HepG2 (cell line): Measurements from ENCODE around the gene GPX7. TPM values are rescaled to one million over a fixed set of nuclear protein-coding genes. Genes with fewer than 3 reads are reported as not detected.

Experiments
- AKNA ChIP-seq: sonication (generic); formaldehyde crosslinking; IDR thresholded peaks from 2 replicates; pipeline ENCODE4 v1.4.0; 2020; ENCODE audit warnings: missing genetic modification reagents, borderline replicate concordance
- BCL6 ChIP-seq: IDR thresholded peaks from 2 replicates; pipeline ENCODE4 v1.6.1; 2016; ENCODE audit warnings: missing genetic modification reagents, missing compliant biosample characterization
- CCDC6 ChIP-seq: sonication (generic); formaldehyde crosslinking; IDR thresholded peaks from 2 replicates; pipeline ENCODE4 v1.8.1; 2022; ENCODE audit warnings: mild to moderate bottlenecking, missing genetic modification reagents, moderate library complexity
- ELK4 ChIP-seq: sonication (generic); formaldehyde crosslinking; IDR thresholded peaks from 2 replicates; pipeline ENCODE4 v1.9.0; 2021; ENCODE audit warnings: missing genetic modification reagents, borderline replicate concordance
- GMEB1 ChIP-seq: sonication (generic); formaldehyde crosslinking; IDR thresholded peaks from 2 replicates; pipeline ENCODE4 v1.5.1; 2020; ENCODE audit warnings: missing genetic modification reagents, mild to moderate bottlenecking, borderline replicate concordance
- HIC2 ChIP-seq: sonication (generic); formaldehyde crosslinking; IDR thresholded peaks from 2 replicates; pipeline ENCODE4 v1.9.0; 2022; ENCODE audit warnings: low read depth, missing genetic modification reagents
- HOXA3 ChIP-seq: sonication (generic); formaldehyde crosslinking; IDR thresholded peaks from 2 replicates; pipeline ENCODE4 v1.5.0; 2020; ENCODE audit warnings: missing genetic modification reagents
- HOXD1 ChIP-seq: sonication (generic); formaldehyde crosslinking; IDR thresholded peaks from 2 replicates; pipeline ENCODE4 v1.5.0; 2020; ENCODE audit warnings: missing genetic modification reagents
- SAP130 ChIP-seq: IDR thresholded peaks from 2 replicates; pipeline ENCODE4 v1.6.1; 2016; ENCODE audit warnings: low read depth
- TOE1 ChIP-seq: sonication (generic); formaldehyde crosslinking; IDR thresholded peaks from 2 replicates; pipeline ENCODE4 v1.4.0; 2020; ENCODE audit warnings: mild to moderate bottlenecking, missing genetic modification reagents
- TSC22D2 ChIP-seq: sonication (generic); formaldehyde crosslinking; IDR thresholded peaks from 2 replicates; pipeline ENCODE4 v1.5.1; 2020; ENCODE audit warnings: missing genetic modification reagents, mild to moderate bottlenecking, borderline replicate concordance
- ZFP82 ChIP-seq: sonication (generic); formaldehyde crosslinking; IDR thresholded peaks from 2 replicates; pipeline ENCODE4 v1.5.1; 2020; ENCODE audit warnings: mild to moderate bottlenecking, missing genetic modification reagents, borderline replicate concordance
- ZNF12 ChIP-seq: sonication (generic); formaldehyde crosslinking; IDR thresholded peaks from 2 replicates; pipeline ENCODE4 v1.5.0; 2020; ENCODE audit warnings: missing genetic modification reagents
- ZNF160 ChIP-seq: sonication (generic); formaldehyde crosslinking; IDR thresholded peaks from 2 replicates; pipeline ENCODE4 v1.8.0; 2022; ENCODE audit warnings: mild to moderate bottlenecking, inconsistent platforms, missing genetic modification reagents
- ZNF501 ChIP-seq: sonication (generic); formaldehyde crosslinking; IDR thresholded peaks from 2 replicates; pipeline ENCODE4 v1.5.1; 2020; ENCODE audit warnings: mild to moderate bottlenecking, moderate library complexity, missing genetic modification reagents
- ZNF564 ChIP-seq: sonication (generic); formaldehyde crosslinking; IDR thresholded peaks from 2 replicates; pipeline ENCODE4 v1.8.1; 2023; ENCODE audit warnings: mild to moderate bottlenecking, missing genetic modification reagents
- ZNF746 ChIP-seq: sonication (generic); formaldehyde crosslinking; IDR thresholded peaks from 2 replicates; pipeline ENCODE4 v1.8.0; 2022; ENCODE audit warnings: mild to moderate bottlenecking, missing genetic modification reagents
- ZNF75D ChIP-seq: sonication (generic); formaldehyde crosslinking; IDR thresholded peaks from 2 replicates; pipeline ENCODE4 v1.8.1; 2023; ENCODE audit warnings: missing genetic modification reagents, mild to moderate bottlenecking, borderline replicate concordance
- ZNF883 ChIP-seq: sonication (generic); formaldehyde crosslinking; IDR thresholded peaks from 2 replicates; pipeline ENCODE4 v1.5.1; 2020; ENCODE audit warnings: mild to moderate bottlenecking, missing genetic modification reagents; ENCODE audit errors: not compliant biosample characterization
- polyA plus RNA-seq, 8 experiments: library from polyadenylated mRNA; depleted of rRNA in 3 of 8; stranded (reverse) in 7 of 8; unstranded in 1 of 8; fragments of >200 nt; fragmentation: Illumina TruSeq in 4 of 8; extraction: Trizol in 4 of 8; gene quantifications; 2 replicates each; pipeline versions ENCODE4 v1.2.1 to v1.2.3, GENCODE V29; 2011 to 2016; ENCODE audit warnings: low read depth in 4 of 8, missing spikeins in 1 of 8, mixed read lengths in 1 of 8; ENCODE audit not compliant: insufficient read depth in 1 of 8
- total RNA-seq, 5 experiments: library from RNA; depleted of rRNA; stranded (reverse); fragments of >200 nt; fragmentation: Illumina TruSeq; extraction: Trizol; gene quantifications; 2 replicates each; pipeline ENCODE4 v1.2.3, GENCODE V29; 2016; ENCODE audit warnings: low read depth in 1 of 5

Gene GPX7
- total and polyA plus RNA-seq, 2 of the 13 experiments (the other 11 are each of a cell fraction or from before 2014, with no cell fraction given): 14.1 to 16.2 TPM

GRCh38 chr1:52552505-52553361, 49.4 kb upstream of the GPX7 start, which contains the start of gene TUT4 (continued):
- no peak for TF ChIP-seq AKNA
- TF ChIP-seq BCL6 (CRISPR knock-in tag): peak; percentile 31; the same call in 1 of the 2 replicates
- TF ChIP-seq HOXD1 (CRISPR knock-in tag): peak; percentile 55; the same call in 1 of the 2 replicates
- TF ChIP-seq ZNF883 (CRISPR knock-in tag): peak; percentile 66
- TF ChIP-seq ZFP82 (CRISPR knock-in tag): no peak
- TF ChIP-seq ZNF75D (CRISPR knock-in tag): no peak
- peak; percentile 63 for TF ChIP-seq HOXA3 (CRISPR knock-in tag)
- TF ChIP-seq ZNF564: peak; percentile 71; the same call in 1 of the 2 replicates
- peak; percentile 81 for TF ChIP-seq ZNF501 (CRISPR knock-in tag)
- TF ChIP-seq ELK4 (CRISPR knock-in tag): no peak
- TF ChIP-seq TOE1: no peak
- peak; percentile 28; the same call in 1 of the 2 replicates for TF ChIP-seq SAP130 (CRISPR knock-in tag)
- TF ChIP-seq ZNF746: peak; percentile 89
- 0 out of 2 replicates have a peak, but pooled peaks have one; percentile 51 for TF ChIP-seq TSC22D2 (CRISPR knock-in tag)
- TF ChIP-seq CCDC6 (CRISPR knock-in tag): peak; percentile 55; the same call in 1 of the 2 replicates
- 0 out of 2 replicates have a peak, but pooled peaks have one; percentile 30 for TF ChIP-seq GMEB1 (CRISPR knock-in tag)
- TF ChIP-seq HIC2 (CRISPR knock-in tag): no peak
- TF ChIP-seq ZNF160 (CRISPR knock-in tag): no peak; the same call in 1 of the 2 replicates
- no peak for TF ChIP-seq ZNF12 (CRISPR knock-in tag)
